Keratinocyte (primary cell): ENCODE measurements around the gene TCF7.

ENCODE experiments used
- CTCF ChIP-seq, 3 experiments: IDR thresholded peaks in 1 of 3; conservative IDR thresholded peaks in 1 of 3; optimal IDR thresholded peaks in 1 of 3; 2 replicates in 2 of 3; 3 replicates in 1 of 3; pipeline versions ENCODE3 to v1.5.1; 2011; ENCODE audit warnings: low read length in 3 of 3, mild to moderate bottlenecking in 3 of 3, moderate library complexity in 2 of 3, control low read depth in 1 of 3, inconsistent platforms in 1 of 3; ENCODE audit not compliant: insufficient read depth in 2 of 3; ENCODE audit errors: extremely low read depth in 1 of 3
- EZH2 ChIP-seq: IDR thresholded peaks from one replicate; pipeline ENCODE4 v1.6.1; 2012; ENCODE audit warnings: inconsistent platforms, mild to moderate bottlenecking, low read length, moderate library complexity

GRCh38 chr5:134084570-134084969, 29.9 kb upstream of the TCF7 start:
- TF ChIP-seq CTCF (optimal IDR thresholded peaks at IDR 0.05 in 1 of 3, IDR thresholded peaks at IDR 0.05 in 1 of 3, conservative IDR thresholded peaks at IDR 0.05 in 1 of 3; ENCODE audit: extremely low read depth in 1 of 3, insufficient read depth in 2 of 3, low read length in 3 of 3) (no peak), EZH2 (no peak)
